ENCODE data around the gene WASL. TPM values are rescaled to one million over a fixed set of nuclear protein-coding genes. Genes with fewer than 3 reads are reported as not detected.

WASL gene
- total and polyA plus RNA-seq, 2 of the 13 experiments (the other 11 are each of a cell fraction or from before 2014, with no cell fraction given) = 7.9 to 12.8 TPM

DNA sequence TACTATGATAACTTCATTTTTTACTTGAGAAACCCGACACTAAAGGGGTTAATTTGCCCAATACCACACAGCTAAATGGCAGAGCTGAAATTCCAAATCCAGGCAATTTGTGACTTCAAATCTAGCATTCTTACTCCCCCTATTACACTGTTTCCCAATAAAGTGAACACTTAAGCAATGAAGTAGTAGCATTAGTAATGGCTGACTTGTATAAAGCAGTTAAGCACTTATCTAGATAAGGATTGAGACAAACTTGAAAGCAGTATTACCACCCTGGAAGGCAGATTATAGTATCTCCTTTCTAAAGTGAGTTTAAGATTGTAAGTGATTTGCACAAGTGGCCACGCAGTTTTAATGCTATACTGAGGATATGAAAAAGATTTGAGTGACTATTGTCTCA lies 39.3 kb downstream of the WASL start:
- Histone ChIP-seq H3K36me3 (replicated peaks in 1 of 2; ENCODE audit: control insufficient read depth in 1 of 2, insufficient read depth in 2 of 2, low read length in 2 of 2) (peaks cover 9 to 38% of the 10 kb centered on the region in 2 experiments), H3K27me3 (ENCODE audit: control insufficient read depth in 1 of 2, insufficient read depth in 2 of 2, low read length in 2 of 2) (no peaks in the 10 kb centered on the region), H3K4me1 (ENCODE audit: insufficient read depth, low read length) (peaks cover 25% of the 10 kb centered on the region), H3K27ac (ENCODE audit: extremely low read length, insufficient read depth, low read length) (no peak overlapping the region), H4K20me1 (ENCODE audit: insufficient read depth, low read length) (peaks cover 11% of the 10 kb centered on the region; the same call in 1 of the 2 replicates), H2AFZ (ENCODE audit: low read length) (no peak overlapping the region), H3K9ac (ENCODE audit: insufficient read depth, low read depth, low read length) (no peak overlapping the region), H3K4me3 (replicated peaks in 1 of 3; ENCODE audit: insufficient read depth in 1 of 3, low read depth in 2 of 3, low read length in 3 of 3) (no peak overlapping the region), H3K79me2 (ENCODE audit: insufficient read depth, low read length) (peaks cover 41% of the 10 kb centered on the region), H3K9me3 (ENCODE audit: low read length) (no peaks in the 10 kb centered on the region), H3K4me2 (ENCODE audit: low read depth, low read length) (no peak overlapping the region)
- intact Hi-C loops (cut with micrococcal nuclease; ENCODE audit: unreplicated experiment) = no loop called here
- 75% methylated on average over 2 of the region's 2 CpGs for WGBS (ENCODE audit: low lambda C conversion rate)
- BruUV-seq (replicated peaks) = no TSS peak
- ATAC-seq = no peak
- no peak for FAIRE-seq
- ChIA-PET POLR2A (no interaction called here), CTCF (ENCODE audit: low intra/inter-chr PET ratio, low total read pairs) (no interaction called here)
- in situ Hi-C loops (cut with HindIII; ENCODE audit: extremely low pct_ligation_motif_present, low pct_unique_long_range_greater_than_20kb) = no loop called here
- no peak for DNase-seq (ENCODE audit: low spot score)
- TF ChIP-seq, protein P1, sequence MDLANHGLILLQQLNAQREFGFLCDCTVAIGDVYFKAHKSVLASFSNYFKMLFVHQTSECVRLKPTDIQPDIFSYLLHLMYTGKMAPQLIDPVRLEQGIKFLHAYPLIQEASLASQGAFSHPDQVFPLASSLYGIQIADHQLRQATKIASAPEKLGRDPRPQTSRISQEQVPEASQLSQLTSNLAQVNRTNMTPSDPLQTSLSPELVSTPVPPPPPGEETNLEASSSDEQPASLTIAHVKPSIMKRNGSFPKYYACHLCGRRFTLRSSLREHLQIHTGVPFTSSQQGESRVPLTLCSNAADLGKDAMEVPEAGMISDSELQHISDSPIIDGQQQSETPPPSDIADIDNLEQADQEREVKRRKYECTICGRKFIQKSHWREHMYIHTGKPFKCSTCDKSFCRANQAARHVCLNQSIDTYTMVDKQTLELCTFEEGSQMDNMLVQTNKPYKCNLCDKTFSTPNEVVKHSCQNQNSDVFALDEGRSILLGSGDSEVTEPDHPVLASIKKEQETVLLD (CRISPR knock-in tag; IDR thresholded peaks at IDR 0.05; ENCODE audit: low read depth) = no peak
- no peak for TF ChIP-seq RAD51 (IDR thresholded peaks at IDR 0.05; ENCODE audit: borderline replicate concordance)
- TF ChIP-seq, protein P2, sequence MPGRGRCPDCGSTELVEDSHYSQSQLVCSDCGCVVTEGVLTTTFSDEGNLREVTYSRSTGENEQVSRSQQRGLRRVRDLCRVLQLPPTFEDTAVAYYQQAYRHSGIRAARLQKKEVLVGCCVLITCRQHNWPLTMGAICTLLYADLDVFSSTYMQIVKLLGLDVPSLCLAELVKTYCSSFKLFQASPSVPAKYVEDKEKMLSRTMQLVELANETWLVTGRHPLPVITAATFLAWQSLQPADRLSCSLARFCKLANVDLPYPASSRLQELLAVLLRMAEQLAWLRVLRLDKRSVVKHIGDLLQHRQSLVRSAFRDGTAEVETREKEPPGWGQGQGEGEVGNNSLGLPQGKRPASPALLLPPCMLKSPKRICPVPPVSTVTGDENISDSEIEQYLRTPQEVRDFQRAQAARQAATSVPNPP (CRISPR knock-in tag; IDR thresholded peaks at IDR 0.05) = no peak
- TF ChIP-seq ZNF468 (CRISPR knock-in tag; IDR thresholded peaks at IDR 0.05) = no peak
- TF ChIP-seq, protein P3, sequence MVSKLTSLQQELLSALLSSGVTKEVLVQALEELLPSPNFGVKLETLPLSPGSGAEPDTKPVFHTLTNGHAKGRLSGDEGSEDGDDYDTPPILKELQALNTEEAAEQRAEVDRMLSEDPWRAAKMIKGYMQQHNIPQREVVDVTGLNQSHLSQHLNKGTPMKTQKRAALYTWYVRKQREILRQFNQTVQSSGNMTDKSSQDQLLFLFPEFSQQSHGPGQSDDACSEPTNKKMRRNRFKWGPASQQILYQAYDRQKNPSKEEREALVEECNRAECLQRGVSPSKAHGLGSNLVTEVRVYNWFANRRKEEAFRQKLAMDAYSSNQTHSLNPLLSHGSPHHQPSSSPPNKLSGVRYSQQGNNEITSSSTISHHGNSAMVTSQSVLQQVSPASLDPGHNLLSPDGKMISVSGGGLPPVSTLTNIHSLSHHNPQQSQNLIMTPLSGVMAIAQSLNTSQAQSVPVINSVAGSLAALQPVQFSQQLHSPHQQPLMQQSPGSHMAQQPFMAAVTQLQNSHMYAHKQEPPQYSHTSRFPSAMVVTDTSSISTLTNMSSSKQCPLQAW (CRISPR knock-in tag; IDR thresholded peaks at IDR 0.05) = no peak
- TF ChIP-seq, protein P4, sequence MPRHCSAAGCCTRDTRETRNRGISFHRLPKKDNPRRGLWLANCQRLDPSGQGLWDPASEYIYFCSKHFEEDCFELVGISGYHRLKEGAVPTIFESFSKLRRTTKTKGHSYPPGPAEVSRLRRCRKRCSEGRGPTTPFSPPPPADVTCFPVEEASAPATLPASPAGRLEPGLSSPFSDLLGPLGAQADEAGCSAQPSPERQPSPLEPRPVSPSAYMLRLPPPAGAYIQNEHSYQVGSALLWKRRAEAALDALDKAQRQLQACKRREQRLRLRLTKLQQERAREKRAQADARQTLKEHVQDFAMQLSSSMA (CRISPR knock-in tag; IDR thresholded peaks at IDR 0.05) = no peak
- TF ChIP-seq FOXO1 (CRISPR knock-in tag; IDR thresholded peaks at IDR 0.05) = no peak
- TF ChIP-seq, protein P5, sequence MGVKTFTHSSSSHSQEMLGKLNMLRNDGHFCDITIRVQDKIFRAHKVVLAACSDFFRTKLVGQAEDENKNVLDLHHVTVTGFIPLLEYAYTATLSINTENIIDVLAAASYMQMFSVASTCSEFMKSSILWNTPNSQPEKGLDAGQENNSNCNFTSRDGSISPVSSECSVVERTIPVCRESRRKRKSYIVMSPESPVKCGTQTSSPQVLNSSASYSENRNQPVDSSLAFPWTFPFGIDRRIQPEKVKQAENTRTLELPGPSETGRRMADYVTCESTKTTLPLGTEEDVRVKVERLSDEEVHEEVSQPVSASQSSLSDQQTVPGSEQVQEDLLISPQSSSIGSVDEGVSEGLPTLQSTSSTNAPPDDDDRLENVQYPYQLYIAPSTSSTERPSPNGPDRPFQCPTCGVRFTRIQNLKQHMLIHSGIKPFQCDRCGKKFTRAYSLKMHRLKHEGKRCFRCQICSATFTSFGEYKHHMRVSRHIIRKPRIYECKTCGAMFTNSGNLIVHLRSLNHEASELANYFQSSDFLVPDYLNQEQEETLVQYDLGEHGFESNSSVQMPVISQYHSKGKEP (CRISPR knock-in tag; IDR thresholded peaks at IDR 0.05) = no peak
- TF ChIP-seq, protein P6, sequence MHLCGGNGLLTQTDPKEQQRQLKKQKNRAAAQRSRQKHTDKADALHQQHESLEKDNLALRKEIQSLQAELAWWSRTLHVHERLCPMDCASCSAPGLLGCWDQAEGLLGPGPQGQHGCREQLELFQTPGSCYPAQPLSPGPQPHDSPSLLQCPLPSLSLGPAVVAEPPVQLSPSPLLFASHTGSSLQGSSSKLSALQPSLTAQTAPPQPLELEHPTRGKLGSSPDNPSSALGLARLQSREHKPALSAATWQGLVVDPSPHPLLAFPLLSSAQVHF (CRISPR knock-in tag; IDR thresholded peaks at IDR 0.05) = no peak
- TF ChIP-seq, protein P7, sequence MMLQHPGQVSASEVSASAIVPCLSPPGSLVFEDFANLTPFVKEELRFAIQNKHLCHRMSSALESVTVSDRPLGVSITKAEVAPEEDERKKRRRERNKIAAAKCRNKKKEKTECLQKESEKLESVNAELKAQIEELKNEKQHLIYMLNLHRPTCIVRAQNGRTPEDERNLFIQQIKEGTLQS (CRISPR knock-in tag; IDR thresholded peaks at IDR 0.05) = no peak
- TF ChIP-seq U2AF2 (IDR thresholded peaks at IDR 0.05; ENCODE audit: low read depth, low read length) = no peak
- TF ChIP-seq, protein P8, sequence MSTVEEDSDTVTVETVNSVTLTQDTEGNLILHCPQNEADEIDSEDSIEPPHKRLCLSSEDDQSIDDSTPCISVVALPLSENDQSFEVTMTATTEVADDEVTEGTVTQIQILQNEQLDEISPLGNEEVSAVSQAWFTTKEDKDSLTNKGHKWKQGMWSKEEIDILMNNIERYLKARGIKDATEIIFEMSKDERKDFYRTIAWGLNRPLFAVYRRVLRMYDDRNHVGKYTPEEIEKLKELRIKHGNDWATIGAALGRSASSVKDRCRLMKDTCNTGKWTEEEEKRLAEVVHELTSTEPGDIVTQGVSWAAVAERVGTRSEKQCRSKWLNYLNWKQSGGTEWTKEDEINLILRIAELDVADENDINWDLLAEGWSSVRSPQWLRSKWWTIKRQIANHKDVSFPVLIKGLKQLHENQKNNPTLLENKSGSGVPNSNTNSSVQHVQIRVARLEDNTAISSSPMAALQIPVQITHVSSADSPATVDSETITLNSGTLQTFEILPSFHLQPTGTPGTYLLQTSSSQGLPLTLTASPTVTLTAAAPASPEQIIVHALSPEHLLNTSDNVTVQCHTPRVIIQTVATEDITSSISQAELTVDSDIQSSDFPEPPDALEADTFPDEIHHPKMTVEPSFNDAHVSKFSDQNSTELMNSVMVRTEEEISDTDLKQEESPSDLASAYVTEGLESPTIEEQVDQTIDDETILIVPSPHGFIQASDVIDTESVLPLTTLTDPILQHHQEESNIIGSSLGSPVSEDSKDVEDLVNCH (CRISPR knock-in tag; IDR thresholded peaks at IDR 0.05) = no peak
